Activated effector memory CD4-positive, alpha-beta T cell treated with anti-CD3 and anti-CD28 coated beads, Interleukin-2, amount 50 U/mL, for 16 hours (primary cell): ENCODE results near the gene LILRB2.
A peak's percentile ranks its signal among the peaks of the same experiment; 100 is the strongest.
"Not testable (repeated sequence)": the region's sequence is repeated elsewhere in the genome, so short reads cannot be mapped to it uniquely, and the experiment has no call there.

Source experiments
- DNase-seq: peaks from one replicate; pipeline ENCODE4 v3.0.0-alpha.2; 2020

The LILRB2 gene

DNA sequence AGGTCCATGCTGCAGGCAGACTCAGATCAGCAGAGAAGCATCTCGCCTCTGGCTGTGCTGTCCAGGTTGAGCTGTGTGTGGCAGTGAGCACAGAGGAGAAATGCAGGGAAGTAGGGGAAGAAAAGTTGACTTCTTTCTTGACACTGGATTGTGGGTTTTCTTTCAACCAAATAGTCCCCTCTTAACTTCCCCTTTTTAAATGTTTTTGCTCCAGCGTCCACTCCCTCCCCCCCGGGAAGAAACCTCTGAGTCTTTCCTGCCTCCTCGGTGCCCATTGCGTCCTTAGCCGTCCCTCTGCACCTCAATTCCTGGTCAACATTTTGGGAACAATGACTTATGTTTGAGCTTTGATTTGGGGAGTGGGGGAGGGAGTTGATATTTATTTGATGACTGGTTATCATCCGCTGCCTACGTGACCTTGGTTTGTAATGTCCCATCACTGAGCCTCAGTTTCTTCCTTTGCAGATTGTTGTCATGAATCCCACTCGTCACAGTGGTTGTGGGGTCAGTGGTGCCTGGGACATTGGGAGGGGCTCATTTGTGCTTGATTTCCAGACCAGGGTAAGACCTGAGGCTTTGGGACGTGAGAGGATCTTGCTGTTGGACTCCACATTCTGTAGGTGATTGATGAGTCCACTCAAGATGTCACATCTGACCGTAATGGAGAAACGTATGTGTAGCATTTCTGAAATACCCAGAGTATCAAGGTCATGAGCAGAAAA, at the start of gene LILRB2:
LILRB2 (minus strand) TSS at position 104 of the 722 bp plus-strand sequence. CDS start 614 bp downstream, outside the sequence.
- DNase-seq, result no peak

- DNase-seq, result no peak
These were observed 48.7 kb upstream of the LILRB2 start for GRCh38 chr19:54329476-54330165.

DNA sequence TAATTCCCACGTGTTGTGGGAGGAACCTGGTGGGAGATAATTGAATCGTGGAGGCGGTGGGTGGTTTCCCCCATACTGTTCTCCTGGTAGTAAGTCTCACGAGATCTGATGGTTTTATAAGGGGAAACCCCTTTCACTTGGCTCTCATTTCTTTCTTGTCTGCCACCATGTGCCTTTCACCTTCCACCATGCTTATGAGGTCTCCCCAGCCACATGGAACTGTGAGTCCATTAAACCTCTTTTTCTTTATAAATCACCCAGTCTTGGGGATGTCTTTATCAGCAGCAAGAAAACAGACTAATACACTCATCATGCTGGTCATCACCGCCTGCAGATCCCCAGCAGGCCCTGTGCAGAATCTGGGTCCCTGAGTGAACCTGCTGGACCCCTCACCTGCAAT, 47.9 kb upstream of the LILRB2 start:
- DNase-seq, result not testable (repeated sequence)

DNA sequence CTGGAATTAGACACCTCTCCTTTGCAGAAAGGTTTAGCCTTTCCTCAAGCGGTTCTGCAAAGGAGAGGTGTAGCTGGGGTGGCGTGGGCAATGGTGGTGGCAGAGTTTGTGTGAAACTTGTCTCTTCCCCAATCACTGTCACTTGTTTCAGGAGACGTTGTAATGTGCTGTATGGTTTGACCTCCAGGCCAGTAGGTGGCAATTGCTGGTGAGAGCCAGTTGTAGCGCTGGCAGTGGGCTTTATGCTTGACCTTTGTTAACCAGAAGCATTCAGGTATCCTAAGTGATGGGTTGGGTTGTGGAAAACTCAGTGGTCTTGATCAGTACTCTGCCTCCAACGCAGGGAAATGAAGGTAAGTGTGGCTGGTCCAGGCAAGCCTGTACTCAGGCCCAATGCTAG, 44.7 kb upstream of the LILRB2 start:
- DNase-seq, result no peak

DNA sequence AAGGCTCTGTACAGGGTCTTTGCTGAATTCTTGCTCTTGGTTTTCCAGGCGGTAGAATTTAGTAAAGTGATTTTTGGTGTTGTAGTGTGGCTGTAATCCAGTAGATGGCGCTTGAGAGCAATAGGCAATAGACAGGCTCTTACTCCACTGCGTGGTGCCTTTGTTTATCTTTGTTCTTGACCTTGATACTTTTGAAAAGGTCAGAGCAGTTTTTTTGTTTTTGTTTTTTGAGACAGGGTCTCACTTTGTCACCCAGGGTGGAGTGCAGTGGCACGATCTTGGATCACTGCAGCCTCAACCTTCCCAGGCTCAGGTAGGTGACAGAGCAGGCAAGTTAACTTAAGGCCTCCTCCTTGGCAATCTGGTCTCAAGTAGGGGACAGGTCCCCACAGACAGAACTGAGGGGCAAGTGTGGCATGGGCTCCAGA, 44.3 kb upstream of the LILRB2 start:
- DNase-seq, result peak; percentile 69

DNA sequence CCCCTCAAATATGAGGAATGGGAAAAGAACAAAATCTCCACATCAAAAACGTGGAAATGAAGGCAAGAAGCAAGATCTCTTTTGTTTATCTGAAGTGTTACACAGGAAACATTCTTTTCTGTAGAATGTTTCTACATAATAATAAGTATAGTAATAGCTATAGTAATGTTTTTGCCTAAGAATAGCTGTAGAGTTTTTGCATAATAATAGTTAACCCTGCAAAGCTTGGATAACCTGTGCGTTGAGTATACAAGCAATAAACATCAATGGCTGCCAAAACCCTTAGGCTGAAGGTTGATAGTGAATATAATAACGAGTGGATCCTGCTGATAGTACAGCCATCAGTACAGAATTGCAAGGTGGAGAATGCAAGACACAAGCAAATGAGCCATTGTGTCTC, 43.2 kb upstream of the LILRB2 start:
- no peak for DNase-seq

DNA sequence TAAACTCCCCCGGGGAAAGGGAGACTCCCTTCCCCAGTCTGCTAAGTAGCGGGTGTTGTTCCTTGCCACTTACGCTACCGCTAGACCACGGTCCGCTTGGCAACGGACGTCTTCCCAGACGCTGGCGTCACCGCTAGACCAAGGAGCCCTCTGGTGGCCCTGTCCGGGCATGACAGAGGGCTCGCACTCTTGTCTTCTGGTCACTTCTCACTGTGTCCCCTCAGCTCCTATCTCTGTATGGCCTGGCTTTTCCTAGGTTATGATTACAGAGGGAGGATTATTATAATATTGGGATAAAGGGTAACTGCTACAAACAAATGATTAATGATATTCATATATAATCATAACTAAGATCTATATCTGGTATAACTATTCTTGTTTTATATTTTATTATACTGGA, 42.0 kb upstream of the LILRB2 start:
- DNase-seq, result not testable (repeated sequence)

DNA sequence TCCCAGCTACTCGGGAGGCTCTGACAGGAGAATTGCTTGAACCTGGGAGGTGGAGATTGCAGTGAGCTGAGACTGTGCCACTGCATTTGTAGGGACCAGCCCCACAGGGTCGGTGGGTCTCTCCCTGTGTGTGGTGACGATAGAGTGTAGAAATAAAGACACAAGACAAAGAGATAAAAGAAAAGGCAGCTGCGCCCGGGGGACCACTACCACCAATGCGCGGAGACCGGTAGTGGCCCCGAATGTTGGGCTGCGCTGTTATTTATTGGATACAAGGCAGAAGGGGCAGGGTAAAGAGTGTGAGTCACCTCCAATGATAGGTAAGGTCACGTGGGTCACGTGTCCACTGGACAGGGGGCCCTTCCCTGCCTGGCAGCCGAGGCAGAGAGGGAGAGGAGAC, 41.4 kb upstream of the LILRB2 start:
- not testable (repeated sequence) for DNase-seq

DNA sequence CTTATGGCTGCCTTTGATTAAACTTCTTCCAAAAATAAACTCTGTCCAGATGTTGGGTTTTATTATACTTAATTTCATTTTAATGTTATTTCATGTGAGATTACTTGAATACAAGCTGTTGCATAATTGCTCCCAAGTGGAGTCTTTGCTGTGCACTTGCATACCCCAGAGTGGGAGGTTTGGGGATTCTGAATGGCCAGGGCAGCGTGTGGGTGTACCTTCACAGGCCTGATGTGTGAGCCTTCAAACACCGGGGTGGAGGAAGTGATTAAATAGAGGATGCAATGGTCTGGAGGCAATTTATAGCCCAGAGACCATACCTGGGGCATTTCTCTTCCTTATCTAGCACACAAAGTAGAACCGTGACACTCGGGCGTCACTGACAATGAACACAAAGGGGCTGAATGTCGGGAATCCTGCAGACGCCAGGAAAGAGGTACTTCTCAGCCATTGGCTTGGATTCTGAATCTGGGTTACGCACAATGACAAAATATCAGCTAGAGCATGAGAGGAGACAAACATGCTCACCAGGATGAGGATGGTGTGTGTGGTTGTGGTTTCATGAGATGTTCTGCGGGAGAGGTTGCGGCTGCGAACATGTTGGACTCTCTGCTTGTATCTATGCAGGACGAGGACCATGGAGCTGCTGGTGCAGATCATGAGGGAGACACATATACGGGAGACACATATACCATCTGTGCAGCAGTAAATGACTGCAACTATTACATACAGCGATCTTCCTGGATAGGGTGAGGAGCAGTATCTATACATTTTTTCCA, 39.2 kb upstream of the LILRB2 start:
- no peak for DNase-seq

DNA sequence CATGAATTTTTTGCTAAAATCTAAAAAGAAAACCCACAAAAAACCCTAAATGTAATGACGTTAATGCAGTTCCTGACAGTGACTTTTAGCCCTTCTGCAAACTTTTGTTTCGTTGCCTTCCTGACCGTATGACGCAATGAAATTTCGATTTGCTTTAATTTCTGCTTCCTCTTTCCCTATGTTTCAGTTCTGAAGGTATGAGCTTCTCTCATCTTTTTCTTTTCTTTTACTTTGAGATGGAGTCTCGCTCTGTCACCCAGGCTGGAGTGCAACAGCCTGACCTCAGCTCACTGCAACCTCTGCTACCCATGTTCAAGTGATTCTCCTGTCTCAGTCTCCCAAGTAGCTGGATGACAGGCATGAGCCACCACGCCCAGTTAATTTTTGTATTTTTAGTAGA, 38.1 kb upstream of the LILRB2 start:
- no peak for DNase-seq

DNA sequence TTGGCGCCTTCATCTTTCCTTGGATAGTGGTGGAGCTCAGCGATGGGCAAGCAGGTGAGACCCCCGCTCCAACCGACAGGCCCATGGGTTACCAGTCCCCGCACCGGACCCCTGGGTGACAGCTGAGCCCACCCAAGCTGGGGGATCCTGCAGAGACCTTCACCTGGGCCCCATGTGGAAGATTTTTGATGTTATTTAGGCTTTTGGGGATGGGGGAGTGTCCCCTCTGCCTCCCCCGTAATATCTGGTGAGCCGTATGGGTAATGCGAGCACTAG, 37.0 kb upstream of the LILRB2 start:
- no peak for DNase-seq

DNA sequence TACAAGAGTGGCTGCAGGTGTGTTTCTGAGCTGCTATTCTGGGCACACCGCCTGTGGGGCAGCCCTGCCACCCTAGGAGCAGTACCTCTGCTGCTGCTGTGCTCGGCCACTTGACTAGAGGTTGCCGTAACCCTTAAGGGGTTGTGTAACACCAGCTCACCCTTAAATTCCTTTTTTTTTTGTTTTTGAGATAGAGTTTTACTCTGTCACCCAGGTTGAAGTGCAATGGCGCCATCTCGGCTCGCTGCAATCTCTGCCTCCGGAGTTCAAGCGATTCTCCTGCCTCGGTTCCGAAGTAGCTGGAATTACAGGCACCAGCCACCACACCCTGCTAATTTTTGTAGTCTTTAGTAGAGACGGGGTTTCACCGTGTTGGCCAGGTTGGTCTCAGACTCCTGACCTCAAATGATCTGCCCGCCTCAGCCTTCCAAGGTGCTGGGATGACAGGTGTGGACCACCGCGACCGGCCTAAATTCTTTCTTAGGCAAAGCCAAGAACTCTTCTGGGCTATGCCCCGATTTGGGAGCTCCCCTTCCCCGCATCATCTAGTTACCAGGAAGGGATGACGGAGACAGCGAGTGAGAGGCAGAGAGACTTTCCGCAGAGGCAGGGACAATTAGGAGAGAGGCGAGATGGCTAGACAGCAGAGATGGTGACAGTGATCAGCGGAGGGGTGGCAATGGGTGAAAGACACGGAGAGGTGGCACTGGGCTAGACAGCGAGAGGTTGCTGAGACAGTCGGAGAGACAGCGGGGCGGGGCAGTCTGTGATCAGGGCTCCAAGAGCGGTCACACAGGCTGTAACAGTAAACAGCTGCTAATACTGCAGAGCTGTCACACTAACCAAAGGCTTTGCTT, 36.4 kb upstream of the LILRB2 start:
- DNase-seq, result no peak

- DNase-seq, result no peak
These were observed 35.8 kb upstream of the LILRB2 start for GRCh38 chr19:54316746-54317107.

- DNase-seq, result no peak
These were observed 35.0 kb upstream of the LILRB2 start for GRCh38 chr19:54315956-54316355.

- DNase-seq, result no peak
These were observed 31.8 kb upstream of the LILRB2 start, which contains the start of gene LILRA5 for GRCh38 chr19:54312436-54313377. Gene LILRA5 (minus strand): TSS chr19:54313166. CDS start chr19:54313019, 147 bp downstream.

DNA sequence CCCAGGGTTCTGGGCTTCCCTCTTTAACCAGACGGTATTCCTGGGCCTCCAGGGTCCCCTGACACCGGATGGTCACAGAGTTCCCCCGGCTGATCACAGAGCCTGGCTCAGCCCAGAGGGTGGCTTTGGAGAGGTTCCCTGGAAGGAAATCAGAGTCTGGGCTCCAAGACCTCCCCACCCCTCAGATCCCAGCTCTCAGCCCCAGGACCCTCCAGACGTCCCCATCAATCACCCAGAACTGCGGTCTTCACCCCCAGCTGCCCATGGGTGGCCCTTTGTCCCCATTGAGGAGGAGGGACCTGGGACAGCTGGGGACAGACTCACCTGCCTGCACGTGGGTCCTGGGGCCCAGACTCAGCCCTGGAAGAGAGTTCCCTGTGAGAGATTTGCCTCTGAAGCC, 31.1 kb upstream of the LILRB2 start:
- no peak for DNase-seq

- DNase-seq, result no peak
These were observed 30.6 kb upstream of the LILRB2 start for GRCh38 chr19:54311486-54311885.

- no peak for DNase-seq
These were observed 29.6 kb upstream of the LILRB2 start for GRCh38 chr19:54310543-54310942.

DNA sequence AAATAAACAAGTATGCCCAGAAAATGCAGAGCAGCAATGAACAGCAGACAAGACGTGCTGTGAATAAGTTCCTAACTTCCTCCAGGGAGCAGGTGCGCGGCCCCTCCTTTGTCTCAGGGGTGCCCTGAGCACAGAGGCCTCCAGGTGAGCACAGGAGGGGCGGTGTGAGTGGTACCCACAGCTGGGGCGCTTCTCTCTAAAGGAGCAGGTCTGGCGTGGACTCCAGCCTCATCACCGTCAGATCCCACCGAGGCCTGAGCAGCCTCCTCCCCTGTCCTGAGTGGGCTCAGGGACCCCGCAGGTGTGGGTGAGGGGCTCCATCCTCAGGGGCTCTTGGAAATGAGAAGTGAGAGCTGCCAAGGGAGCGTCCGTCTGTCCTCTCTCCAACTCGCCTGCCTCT, 28.9 kb upstream of the LILRB2 start:
- DNase-seq, result no peak

- no peak for DNase-seq
These were observed 26.6 kb upstream of the LILRB2 start for GRCh38 chr19:54307389-54308020.

GRCh38 chr19:54305141-54305540, 24.2 kb upstream of the LILRB2 start:
- DNase-seq, result no peak
